Mesenteric fat pad (tissue), 1 donor: ENCODE results near the gene KLB. TPM values are rescaled to one million over a fixed set of nuclear protein-coding genes. Genes with fewer than 3 reads are reported as not detected.

Experiments
- DNase-seq: peaks from one replicate; pipeline ENCODE4 v3.0.0-alpha.2; 2020; ENCODE audit warnings: low spot score
- total RNA-seq: library from RNA; stranded (reverse); fragmentation: NEBNext Ultra II Directional; extraction: Animal tissue kit (Norgen Biotek cat#: 25700); gene quantifications from one replicate; pipeline ENCODE4 v1.2.1, GENCODE V29; 2021
- donor health status: DM: yes; HTN: yes; CAD: no.

Gene KLB
- total RNA-seq, 1 donor from 2014 or later, result 7.4 TPM

DNA sequence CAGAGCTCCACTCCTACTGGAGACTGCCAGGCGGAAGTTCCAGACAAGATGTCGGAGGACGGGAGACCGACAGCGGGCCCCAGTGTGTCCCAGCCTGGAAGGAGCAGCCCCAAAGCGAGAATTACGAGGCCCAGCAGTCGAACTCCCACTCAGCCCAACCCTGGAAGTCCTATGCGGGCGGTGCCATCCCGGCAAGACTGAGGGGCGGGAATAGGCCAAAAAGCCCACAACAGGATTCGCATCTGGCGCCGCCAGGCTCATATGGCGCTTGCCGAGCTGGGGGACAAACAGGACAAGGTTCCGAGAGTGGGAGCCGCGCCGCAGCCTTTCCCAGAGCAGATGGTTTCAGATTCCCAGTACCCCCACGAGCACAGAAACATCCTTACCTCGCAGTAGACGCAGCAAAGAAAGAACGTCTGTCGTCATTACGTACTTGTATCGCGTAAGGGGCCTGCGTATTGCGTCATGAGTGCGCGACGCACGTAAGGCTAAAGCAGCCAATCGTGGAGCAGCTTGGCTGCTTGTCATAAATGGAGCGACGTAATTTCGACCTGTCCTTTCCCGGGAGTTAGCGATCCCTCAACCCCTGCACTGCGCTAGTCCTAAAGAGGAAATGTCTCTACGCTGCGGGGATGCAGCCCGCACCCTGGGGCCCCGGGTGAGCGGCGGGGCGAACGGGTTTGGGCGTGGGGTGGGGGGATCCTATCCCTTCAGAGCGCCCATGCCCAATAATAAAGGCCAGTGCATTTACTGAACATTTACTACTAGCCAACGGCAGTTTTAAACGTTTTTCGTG is 52.0 kb downstream of the KLB start, which contains the start of the genes LIAS and RPL9:
TSS of gene LIAS (plus strand) at position 552 of the 796 bp plus-strand sequence. CDS start at position 614, 62 bp downstream.
TSS of gene RPL9 (minus strand) at position 418 of the 796 bp plus-strand sequence. CDS start 483 bp downstream, outside the sequence.
- DNase-seq, result peak; percentile 97

- no peak for DNase-seq
These were observed 58.3 kb downstream of the KLB start for GRCh38 chr4:39464886-39465501.

DNA sequence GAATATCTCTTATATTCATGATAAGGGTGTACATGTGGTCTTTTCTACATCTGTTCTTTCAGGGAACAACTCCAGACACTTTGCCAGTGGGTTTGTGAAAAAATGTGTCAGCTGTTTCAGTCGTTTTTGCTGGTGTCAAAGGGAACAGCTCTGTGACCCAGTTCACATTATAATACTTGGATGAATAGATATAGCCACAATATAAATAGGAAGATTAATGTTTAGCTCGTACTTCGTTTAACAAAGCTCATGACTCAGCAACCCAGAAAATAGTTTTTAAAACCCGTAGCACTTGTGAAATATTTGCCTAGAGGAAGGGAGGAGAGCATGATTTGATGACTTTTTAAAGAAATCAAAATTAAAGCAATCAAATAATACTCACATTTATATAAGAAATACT is 60.0 kb downstream of the KLB start:
- no peak for DNase-seq

DNA sequence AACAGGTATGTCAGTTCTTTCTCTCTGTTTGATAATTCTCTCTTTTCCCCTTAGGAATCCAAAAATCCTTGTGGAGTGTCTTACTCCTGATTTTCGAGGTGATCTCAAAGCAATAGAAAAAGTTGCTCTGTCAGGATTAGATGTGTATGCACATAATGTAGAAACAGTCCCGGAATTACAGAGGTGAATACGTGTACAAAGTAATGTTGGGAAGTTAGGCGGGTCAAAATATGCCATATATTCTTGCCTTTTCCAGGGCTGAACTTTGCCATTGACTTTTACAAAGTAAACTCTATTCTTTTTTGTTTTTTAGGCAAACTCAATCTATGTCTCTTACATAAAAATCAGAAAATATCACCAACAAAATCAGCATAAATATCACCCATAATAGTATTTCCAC is 60.7 kb downstream of the KLB start:
- DNase-seq, result no peak

DNA sequence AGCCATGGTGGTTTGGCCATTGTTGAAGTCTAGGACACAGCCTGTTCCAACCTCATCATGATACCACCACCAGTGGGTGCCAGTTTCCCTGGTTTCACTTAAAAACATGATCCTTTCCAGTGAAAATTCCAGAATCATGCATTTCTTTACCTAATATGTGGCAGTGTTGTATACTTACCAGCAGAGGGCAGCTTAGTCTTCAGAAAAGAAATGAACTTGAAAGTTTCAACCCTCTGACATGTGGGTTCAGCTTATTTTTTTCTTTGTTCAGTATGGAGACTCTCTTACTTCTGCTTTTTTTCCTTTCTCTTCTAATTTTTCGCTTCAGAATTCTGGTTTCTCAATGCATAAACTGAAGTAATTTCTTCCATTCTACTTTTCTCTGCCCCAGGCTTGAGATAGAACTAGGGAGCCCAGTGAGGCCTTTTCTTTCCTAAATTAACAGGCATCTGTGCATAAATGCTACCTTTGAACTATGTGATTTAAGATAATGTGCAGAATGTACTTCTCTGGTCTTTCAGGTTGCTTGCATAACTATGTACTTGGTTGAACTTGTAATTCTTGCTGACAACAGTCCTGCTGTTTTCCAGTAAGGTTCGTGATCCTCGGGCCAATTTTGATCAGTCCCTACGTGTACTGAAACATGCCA is 62.8 kb downstream of the KLB start:
- DNase-seq, result no peak

GRCh38 chr4:39470402-39470801 is 63.7 kb downstream of the KLB start:
- DNase-seq, result no peak

DNA sequence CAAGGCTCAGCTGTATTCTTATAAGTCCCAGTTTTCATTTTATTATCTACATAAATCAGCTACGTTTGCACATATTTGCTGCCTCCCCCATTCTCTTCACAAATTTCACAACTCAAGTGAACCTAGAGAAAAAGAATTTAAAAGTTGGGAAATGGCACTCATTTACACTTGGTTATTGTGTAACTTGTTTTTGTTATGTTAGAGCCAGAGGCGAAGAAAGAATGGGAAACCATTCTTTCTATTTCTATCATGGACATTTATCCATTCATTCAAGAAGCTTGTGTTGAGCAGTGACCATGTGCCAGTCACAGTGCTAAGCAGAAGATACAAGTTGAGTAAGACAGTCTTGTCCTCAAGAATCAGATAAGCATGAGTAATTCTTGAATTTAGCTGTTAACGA is 65.7 kb downstream of the KLB start:
- no peak for DNase-seq

DNA sequence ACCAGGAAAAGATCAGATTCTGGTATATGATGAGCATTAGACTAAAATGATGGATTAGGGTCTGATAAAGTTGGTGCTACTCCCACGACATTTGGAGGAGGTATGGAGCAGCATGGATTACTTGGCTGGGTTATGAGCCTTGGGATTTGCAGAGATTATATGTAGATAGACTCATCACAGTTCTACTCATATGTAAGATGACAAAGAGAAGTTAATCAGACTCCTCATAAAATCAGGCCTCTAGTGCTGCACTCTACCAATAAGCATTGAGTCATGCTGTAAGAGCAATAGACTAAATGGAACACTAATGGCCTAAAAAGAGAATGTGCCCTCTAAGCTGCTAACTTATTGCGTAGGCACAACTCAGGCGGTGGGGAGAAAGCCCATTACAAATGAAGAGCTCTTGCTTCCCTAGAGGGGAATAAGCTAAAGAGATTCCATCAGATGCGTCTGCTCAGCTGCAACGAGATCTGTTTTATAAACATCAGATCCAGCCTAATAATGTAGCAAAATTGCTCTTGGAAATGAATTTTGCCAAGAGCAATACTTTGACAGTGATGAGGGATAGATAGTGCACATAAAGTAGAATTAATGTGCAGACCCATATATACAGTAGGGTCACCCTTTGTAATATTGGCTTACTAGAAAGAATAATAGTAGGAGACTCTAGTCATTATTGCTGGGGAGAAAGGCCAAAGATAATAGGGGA is 69.6 kb downstream of the KLB start:
- no peak for DNase-seq

GRCh38 chr4:39480251-39480650 is 73.5 kb downstream of the KLB start:
- DNase-seq, result no peak

GRCh38 chr4:39480902-39481695 is 74.4 kb downstream of the KLB start:
- DNase-seq, result no peak

GRCh38 chr4:39484582-39485272 is 78.0 kb downstream of the KLB start:
- DNase-seq, result no peak

- DNase-seq, result no peak
These were observed 79.6 kb downstream of the KLB start for GRCh38 chr4:39486221-39486804.

DNA sequence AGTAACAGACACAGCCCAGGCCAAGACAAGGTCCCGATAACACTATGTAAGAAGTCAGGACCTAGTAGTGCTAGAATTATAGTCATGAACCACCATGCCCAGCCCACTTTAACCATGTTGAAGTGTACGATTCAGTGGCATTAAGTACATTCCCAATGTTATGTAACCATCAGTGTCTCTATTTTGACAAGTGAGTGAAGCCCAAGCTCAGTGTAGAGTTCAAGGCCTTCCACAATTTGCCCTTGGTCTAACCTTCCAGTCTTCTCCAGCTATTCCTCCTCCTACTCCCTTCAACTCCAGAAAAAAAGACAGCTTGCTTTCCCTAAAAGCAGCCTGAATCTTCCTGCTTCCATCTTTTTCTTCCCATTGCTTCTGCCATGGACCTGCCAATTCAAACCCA is 83.6 kb downstream of the KLB start:
- no peak for DNase-seq

- no peak for DNase-seq
These were observed 87.6 kb downstream of the KLB start for GRCh38 chr4:39494354-39494753.

GRCh38 chr4:39495446-39496213 is 88.9 kb downstream of the KLB start:
- no peak for DNase-seq

DNA sequence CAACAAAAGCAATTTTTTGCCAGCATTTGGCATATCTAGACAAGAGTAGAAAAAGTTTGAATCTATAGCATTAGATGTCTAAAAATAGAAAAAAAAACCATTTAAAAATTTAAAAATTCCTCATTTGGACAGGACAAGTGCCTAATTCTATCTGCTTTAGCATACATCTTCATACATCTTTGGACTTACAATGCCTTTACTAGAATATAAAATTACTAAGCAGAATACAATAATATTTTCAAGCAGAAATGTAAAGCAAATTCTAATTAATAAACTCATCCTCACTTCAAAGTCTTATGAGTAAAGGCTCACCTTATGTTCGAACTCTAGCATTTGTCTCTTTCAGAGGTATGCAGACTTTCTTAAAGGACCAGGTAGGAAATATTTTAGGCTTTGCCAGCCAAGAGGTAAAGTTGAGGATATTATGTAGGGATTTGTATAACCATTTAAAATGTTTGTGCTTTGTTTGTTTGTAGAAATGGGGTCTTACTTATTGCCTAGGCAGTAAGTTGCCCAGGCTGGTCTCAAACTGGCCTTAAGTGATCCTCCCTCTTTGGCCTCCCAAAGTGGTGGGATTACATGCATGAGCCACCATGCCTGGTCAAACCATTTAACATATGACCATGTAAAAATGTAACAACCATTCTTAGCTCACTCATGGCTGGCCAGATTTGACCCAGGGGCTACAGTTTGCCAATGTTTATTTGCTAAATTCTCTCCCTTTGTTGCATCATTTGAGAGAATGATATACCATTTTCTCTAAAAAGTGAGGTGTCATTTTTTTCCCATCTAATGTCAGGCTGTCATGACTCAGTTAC is 91.4 kb downstream of the KLB start:
- DNase-seq, result no peak

GRCh38 chr4:39498727-39499020 is 91.9 kb downstream of the KLB start:
- DNase-seq, result no peak
